Endothelial cell of umbilical vein (primary cell): ENCODE data around the gene BBC3. TPM values are rescaled to one million over a fixed set of nuclear protein-coding genes. Genes with fewer than 3 reads are reported as not detected.
A peak's percentile ranks its signal among the peaks of the same experiment; 100 is the strongest.

Experiments used
- BruUV-seq: library from RNA; stranded (reverse); fragments of 400-500 nt; replicated peaks from 2 replicates; lab custom pipeline; 2021; lab: Mats Ljungman, UMichigan
- CTCF ChIA-PET: fragments of 300-600, 350-600 bp; sonication (Branson Sonifier 250); formaldehyde crosslinking; loops from one replicate; lab custom pipeline; 2021; ENCODE audit warnings: antibody characterized with exemption, inconsistent platforms; lab: Charles Lee
- POLR2A ChIA-PET: fragments of 300-600, 350-600 bp; sonication (Branson Sonifier 250); formaldehyde crosslinking; loops from one replicate; lab custom pipeline; 2021; ENCODE audit warnings: antibody characterized with exemption, inconsistent platforms; lab: Charles Lee
- DNase-seq: peaks from one replicate; pipeline ENCODE4 v3.0.0-alpha.2; 2011; ENCODE audit warnings: low read depth, low spot score
- FAIRE-seq: peaks from 2 replicates; lab custom pipeline; 2011; peaks lifted over from hg19 to GRCh38; lab: Jason Lieb, UNC
- H2AFZ ChIP-seq: 2 replicates; pipeline ENCODE4 v1.6.0; 2012; ENCODE audit warnings: low read depth, low read length, control low read depth, inconsistent platforms
- H3K27ac ChIP-seq: 2 replicates; pipeline ENCODE4 v1.5.1; 2011; ENCODE audit warnings: low read depth, mild to moderate bottlenecking, control low read depth, low read length, moderate library complexity; ENCODE audit not compliant: insufficient read depth
- H3K27me3 ChIP-seq, 2 experiments: 2 replicates each; pipeline versions ENCODE4 v1.6.0 to v1.6.1; 2011; ENCODE audit warnings: low read length in 2 of 2, mixed read lengths in 1 of 2; ENCODE audit not compliant: control insufficient read depth in 2 of 2, insufficient read depth in 2 of 2
- H3K36me3 ChIP-seq, 2 experiments: 2 replicates in 1 of 2; 3 replicates in 1 of 2; pipeline ENCODE4 v1.5.1; 2011; ENCODE audit warnings: low read length in 2 of 2, mild to moderate bottlenecking in 1 of 2, moderate library complexity in 1 of 2; ENCODE audit not compliant: control insufficient read depth in 2 of 2, insufficient read depth in 2 of 2; ENCODE audit errors: extremely low read depth in 1 of 2
- H3K4me1 ChIP-seq: 3 replicates; pipeline ENCODE4 v1.5.1; 2011; ENCODE audit warnings: mild to moderate bottlenecking, low read length; ENCODE audit not compliant: control insufficient read depth, insufficient read depth; ENCODE audit errors: extremely low read depth
- H3K4me2 ChIP-seq: 2 replicates; pipeline ENCODE4 v1.6.1; 2011; ENCODE audit warnings: low read length, control low read depth, mixed read lengths; ENCODE audit not compliant: insufficient read depth
- H3K4me3 ChIP-seq, 3 experiments: fragments of 200-600 bp in 1 of 3; sonication (generic), shearing (Covaris generic) in 1 of 3; replicated peaks in 1 of 3; 2 replicates each; pipeline ENCODE4 v1.5.1; 2011 to 2016; ENCODE audit warnings: control low read depth in 3 of 3, low read length in 3 of 3, mild to moderate bottlenecking in 2 of 3, inconsistent platforms in 1 of 3, low read depth in 1 of 3, moderate library complexity in 1 of 3; ENCODE audit not compliant: insufficient read depth in 1 of 3
- H3K79me2 ChIP-seq: 2 replicates; pipeline ENCODE4 v1.6.0; 2012; ENCODE audit warnings: low read length, inconsistent platforms; ENCODE audit not compliant: control insufficient read depth, insufficient read depth
- H3K9ac ChIP-seq: replicated peaks from 2 replicates; pipeline ENCODE3; 2011; ENCODE audit warnings: low read length, control low read depth; ENCODE audit not compliant: insufficient read depth; ENCODE audit errors: extremely low read depth
- H3K9me1 ChIP-seq: replicated peaks from 3 replicates; pipeline ENCODE4 v1.6.0; 2011; ENCODE audit warnings: mild to moderate bottlenecking, low read length; ENCODE audit not compliant: control insufficient read depth, insufficient read depth; ENCODE audit errors: extremely low read depth
- H3K9me3 ChIP-seq: replicated peaks from 2 replicates; pipeline ENCODE4 v1.5.1; 2012; ENCODE audit warnings: low read length, inconsistent platforms; ENCODE audit not compliant: control insufficient read depth, insufficient read depth
- H4K20me1 ChIP-seq: replicated peaks from 2 replicates; pipeline ENCODE3; 2011; ENCODE audit warnings: mild to moderate bottlenecking, low read length; ENCODE audit not compliant: control insufficient read depth, insufficient read depth; ENCODE audit errors: extremely low read depth
- FOS ChIP-seq: IDR thresholded peaks from 2 replicates; pipeline ENCODE4 v1.6.1; 2011; ENCODE audit warnings: mild to moderate bottlenecking, low read length, moderate library complexity, borderline replicate concordance; ENCODE audit not compliant: insufficient read depth
- GATA2 ChIP-seq: IDR thresholded peaks from 2 replicates; pipeline ENCODE4 v1.7.0; 2011; ENCODE audit warnings: low read depth, mild to moderate bottlenecking, moderate library complexity, mixed read lengths, low read length; ENCODE audit not compliant: insufficient read length, insufficient read depth
- JUN ChIP-seq: IDR thresholded peaks from 2 replicates; pipeline ENCODE4 v1.6.1; 2011; ENCODE audit warnings: borderline replicate concordance, low read depth; ENCODE audit not compliant: insufficient read length, insufficient read depth
- MYC ChIP-seq: IDR thresholded peaks from one replicate; pipeline ENCODE4 v1.6.1; 2011; ENCODE audit warnings: mild to moderate bottlenecking, low read depth, low read length
- POLR2A ChIP-seq: IDR thresholded peaks from 2 replicates; pipeline ENCODE4 v1.6.1; 2012; ENCODE audit warnings: low read depth, mild to moderate bottlenecking, control low read depth, low read length
- POLR2AphosphoS5 ChIP-seq: IDR thresholded peaks from 2 replicates; pipeline ENCODE4 v1.6.1; 2012; ENCODE audit warnings: low read depth, mild to moderate bottlenecking, control low read depth, low read length, moderate library complexity; ENCODE audit not compliant: insufficient read depth
- dilution Hi-C: fragments of 300-500 bp; cut with MboI; formaldehyde crosslinking; loops from one replicate; pipeline ENCODE4 v1.15.0; 2019; ENCODE audit warnings: low sequenced_read_pairs; ENCODE audit not compliant: extremely low pct_ligation_motif_present
- intact Hi-C: fragments of 100-400 bp; cut with micrococcal nuclease; formaldehyde crosslinking; loops from one replicate; pipeline ENCODE4 v1.10.0; 2022
- polyA plus RNA-seq, 4 experiments: library from polyadenylated mRNA; depleted of rRNA in 3 of 4; stranded (reverse) in 3 of 4; unstranded in 1 of 4; fragments of >200 nt; gene quantifications; 2 replicates each; pipeline versions ENCODE4 v1.2.1 to v1.2.3, GENCODE V29; 2011 to 2012; ENCODE audit warnings: missing spikeins in 1 of 4
- total RNA-seq: library from RNA; stranded (reverse); gene quantifications from 2 replicates; pipeline ENCODE4 v1.2.3, GENCODE V29; 2021
- TF ChIP-seq, protein P1 (sequence below): IDR thresholded peaks from 2 replicates; pipeline ENCODE4 v1.6.1; 2011; ENCODE audit not compliant: insufficient read depth, insufficient read length

The BBC3 gene
- total and polyA plus RNA-seq, 2 donors (not counting 3 experiments of a cell fraction or from before 2014, with no cell fraction given), result 11.3 to 35.7 TPM

DNA sequence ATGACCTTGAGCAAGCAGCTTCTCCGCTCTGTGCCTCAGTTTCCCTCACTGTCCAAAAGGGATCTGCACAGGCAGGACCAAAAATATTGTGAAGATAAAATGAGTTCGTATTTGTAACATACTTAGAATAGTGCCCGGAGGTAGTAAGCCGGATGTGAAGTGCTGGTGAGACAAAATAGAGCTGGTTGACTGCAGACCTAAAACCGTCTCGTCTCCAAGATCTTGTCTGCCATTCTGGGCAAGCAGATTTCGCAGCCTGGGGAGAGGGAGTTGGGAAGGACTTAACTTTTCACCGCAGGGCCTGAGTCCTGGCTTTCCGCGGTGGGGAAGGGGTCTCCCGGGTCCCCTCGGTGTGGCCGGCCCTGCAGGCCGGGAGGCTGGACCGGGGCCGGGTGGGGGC, 8.2 kb upstream of the BBC3 start:
- ChIA-PET POLR2A (no interaction called here), CTCF (interaction anchor here (0.8 to 1.3 kb wide), 4 partner anchors 11 to 81 kb away, joined by 3 to 5 read pairs (median 3); no protein-coding TSS in a partner anchor)
- Histone ChIP-seq H3K27me3 (no peaks in the 10 kb centered on the region), H3K36me3 (no peaks in the 10 kb centered on the region), H3K4me1 (peaks cover 17% of the 10 kb centered on the region), H3K4me3 (peak overlapping the region in 1 of 3 experiments; percentile 15), H3K9me1 (no peaks in the 10 kb centered on the region), H3K9me3 (no peaks in the 10 kb centered on the region), H3K9ac (no peak overlapping the region), H4K20me1 (no peaks in the 10 kb centered on the region), H3K4me2 (no peak overlapping the region), H3K27ac (no peak overlapping the region), H3K79me2 (no peaks in the 10 kb centered on the region), H2AFZ (peak overlapping the region; percentile 46)
- no peak for TF ChIP-seq POLR2AphosphoS5
- TF ChIP-seq JUN, result no peak
- no peak for TF ChIP-seq GATA2
- intact Hi-C loops (no loop called here), dilution Hi-C loops (no loop called here)
- no TSS peak for BruUV-seq
- DNase-seq (no peak), FAIRE-seq (peak; percentile 53)

DNA sequence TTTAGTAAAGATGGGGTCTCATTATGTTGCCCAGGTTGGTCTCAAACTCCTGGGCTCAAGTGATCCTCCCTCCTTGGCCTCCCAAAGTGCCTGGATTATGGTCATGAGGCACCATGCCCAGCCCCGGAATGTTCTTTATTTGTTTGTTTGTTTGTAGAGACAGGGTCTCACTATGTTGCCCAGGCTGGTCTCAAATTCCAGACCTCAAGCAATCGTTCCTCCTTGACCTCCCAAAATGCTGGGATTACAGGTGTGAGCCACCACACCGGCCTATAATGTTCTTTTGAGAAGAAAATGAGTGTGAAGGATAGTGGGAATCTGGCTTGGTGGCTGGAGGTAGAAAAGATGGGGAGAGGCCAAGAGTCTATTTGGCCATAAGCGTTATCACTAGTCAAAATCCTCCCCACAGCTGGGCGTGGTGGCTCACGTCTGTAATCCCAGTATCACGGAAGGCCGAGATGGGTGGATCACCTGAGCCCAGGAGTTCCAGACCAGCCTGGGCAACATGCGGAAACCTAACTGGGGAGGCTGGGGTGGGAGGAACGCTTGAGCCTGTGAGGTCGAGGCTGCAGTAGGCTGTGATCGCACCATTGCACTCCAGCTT, 5.2 kb upstream of the BBC3 start:
- Histone ChIP-seq H4K20me1 (no peaks in the 10 kb centered on the region), H3K79me2 (no peaks in the 10 kb centered on the region), H2AFZ (no peak overlapping the region), H3K4me2 (no peak overlapping the region), H3K4me1 (peaks cover 22% of the 10 kb centered on the region), H3K9me1 (no peaks in the 10 kb centered on the region), H3K27ac (no peak overlapping the region), H3K36me3 (no peaks in the 10 kb centered on the region), H3K9ac (no peak overlapping the region), H3K9me3 (no peaks in the 10 kb centered on the region), H3K4me3 (no peak overlapping the region), H3K27me3 (no peaks in the 10 kb centered on the region)
- BruUV-seq, result no TSS peak
- FAIRE-seq, result no peak
- TF ChIP-seq, protein P1, sequence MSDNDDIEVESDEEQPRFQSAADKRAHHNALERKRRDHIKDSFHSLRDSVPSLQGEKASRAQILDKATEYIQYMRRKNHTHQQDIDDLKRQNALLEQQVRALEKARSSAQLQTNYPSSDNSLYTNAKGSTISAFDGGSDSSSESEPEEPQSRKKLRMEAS, result no peak
- TF ChIP-seq FOS, result no peak
- TF ChIP-seq MYC, result no peak
- TF ChIP-seq JUN, result no peak
- TF ChIP-seq POLR2A, result no peak
- no peak for TF ChIP-seq POLR2AphosphoS5
- no peak for DNase-seq
- ChIA-PET POLR2A (interaction anchor here (0.7 kb wide), 1 partner anchor 10 kb away, joined by 3 read pairs; no protein-coding TSS in a partner anchor), CTCF (interaction anchor here (2.3 to 4.3 kb wide), 2 partner anchors 8 to 25 kb away, joined by 13 to 32 read pairs; no protein-coding TSS in a partner anchor)
- dilution Hi-C loops (no loop called here), intact Hi-C loops (no loop called here)
